ENCODE results near the gene ITGA2. TPM values are rescaled to one million over a fixed set of nuclear protein-coding genes. Genes with fewer than 3 reads are reported as not detected.

Gene ITGA2
- total RNA-seq, 1 donor from 2014 or later, result 1.0 TPM

DNA sequence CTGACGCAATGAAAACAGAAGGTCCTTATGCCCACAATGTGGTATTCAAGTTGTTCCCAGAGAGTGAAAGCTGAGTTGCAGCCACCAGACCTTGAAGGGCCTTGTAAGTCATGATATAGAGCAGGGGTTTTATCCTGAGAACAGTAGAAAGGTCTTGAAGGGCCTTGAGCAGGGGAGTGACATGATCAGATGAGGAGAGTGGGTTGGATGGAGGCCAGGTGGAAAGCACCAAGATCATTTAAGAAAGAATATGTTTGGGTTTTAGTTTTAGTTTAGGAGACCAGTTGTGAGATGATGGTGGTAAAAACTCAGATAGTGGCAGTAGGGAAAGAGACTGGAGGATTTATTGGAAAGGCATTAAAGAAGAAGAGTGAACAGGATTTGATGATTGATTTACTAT, 5.9 kb downstream of the ITGA2 start:
- Mint-ChIP-seq H3K9me3 (ENCODE audit: low read depth) (no peaks in the 10 kb centered on the region), H3K4me1 (ENCODE audit: low read depth) (peaks cover 8% of the 10 kb centered on the region), H3K4me3 (ENCODE audit: unreplicated experiment) (no peak overlapping the region), H3K36me3 (ENCODE audit: low read depth) (no peaks in the 10 kb centered on the region), H3K27me3 (ENCODE audit: low read depth) (peaks cover 10% of the 10 kb centered on the region), H3K27ac (ENCODE audit: unreplicated experiment) (no peak overlapping the region)
- DNase-seq (ENCODE audit: low spot score), result no peak
- TF ChIP-seq, protein P1, sequence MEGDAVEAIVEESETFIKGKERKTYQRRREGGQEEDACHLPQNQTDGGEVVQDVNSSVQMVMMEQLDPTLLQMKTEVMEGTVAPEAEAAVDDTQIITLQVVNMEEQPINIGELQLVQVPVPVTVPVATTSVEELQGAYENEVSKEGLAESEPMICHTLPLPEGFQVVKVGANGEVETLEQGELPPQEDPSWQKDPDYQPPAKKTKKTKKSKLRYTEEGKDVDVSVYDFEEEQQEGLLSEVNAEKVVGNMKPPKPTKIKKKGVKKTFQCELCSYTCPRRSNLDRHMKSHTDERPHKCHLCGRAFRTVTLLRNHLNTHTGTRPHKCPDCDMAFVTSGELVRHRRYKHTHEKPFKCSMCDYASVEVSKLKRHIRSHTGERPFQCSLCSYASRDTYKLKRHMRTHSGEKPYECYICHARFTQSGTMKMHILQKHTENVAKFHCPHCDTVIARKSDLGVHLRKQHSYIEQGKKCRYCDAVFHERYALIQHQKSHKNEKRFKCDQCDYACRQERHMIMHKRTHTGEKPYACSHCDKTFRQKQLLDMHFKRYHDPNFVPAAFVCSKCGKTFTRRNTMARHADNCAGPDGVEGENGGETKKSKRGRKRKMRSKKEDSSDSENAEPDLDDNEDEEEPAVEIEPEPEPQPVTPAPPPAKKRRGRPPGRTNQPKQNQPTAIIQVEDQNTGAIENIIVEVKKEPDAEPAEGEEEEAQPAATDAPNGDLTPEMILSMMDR (IDR thresholded peaks at IDR 0.05), result no peak

DNA sequence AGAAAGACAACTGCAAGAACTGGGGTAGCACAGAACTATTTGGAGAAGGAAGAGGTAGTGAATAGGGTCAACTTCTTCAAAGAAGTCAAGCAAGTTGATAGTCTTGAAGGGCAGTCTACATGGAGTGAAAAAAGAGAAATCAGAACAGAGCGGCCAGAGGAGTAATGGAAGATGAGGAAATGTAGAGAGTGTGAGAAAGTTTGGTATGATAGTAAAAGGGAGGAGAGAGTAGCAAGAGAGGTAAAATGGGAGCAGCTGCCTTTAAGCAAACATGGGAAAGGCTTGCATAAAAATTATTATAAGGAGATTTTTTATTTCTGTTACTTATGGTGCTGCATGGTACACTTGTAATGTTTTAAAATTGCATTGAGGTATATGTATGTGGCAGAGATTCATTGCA, 6.8 kb downstream of the ITGA2 start:
- Mint-ChIP-seq H3K9me3 (ENCODE audit: low read depth) (no peaks in the 10 kb centered on the region), H3K36me3 (ENCODE audit: low read depth) (no peaks in the 10 kb centered on the region), H3K4me1 (ENCODE audit: low read depth) (peaks cover 4% of the 10 kb centered on the region), H3K27ac (ENCODE audit: unreplicated experiment) (no peak overlapping the region), H3K4me3 (ENCODE audit: unreplicated experiment) (no peak overlapping the region), H3K27me3 (ENCODE audit: low read depth) (peaks cover 8% of the 10 kb centered on the region)
- DNase-seq (ENCODE audit: low spot score), result no peak
- TF ChIP-seq, protein P1 (IDR thresholded peaks at IDR 0.05), result no peak

DNA sequence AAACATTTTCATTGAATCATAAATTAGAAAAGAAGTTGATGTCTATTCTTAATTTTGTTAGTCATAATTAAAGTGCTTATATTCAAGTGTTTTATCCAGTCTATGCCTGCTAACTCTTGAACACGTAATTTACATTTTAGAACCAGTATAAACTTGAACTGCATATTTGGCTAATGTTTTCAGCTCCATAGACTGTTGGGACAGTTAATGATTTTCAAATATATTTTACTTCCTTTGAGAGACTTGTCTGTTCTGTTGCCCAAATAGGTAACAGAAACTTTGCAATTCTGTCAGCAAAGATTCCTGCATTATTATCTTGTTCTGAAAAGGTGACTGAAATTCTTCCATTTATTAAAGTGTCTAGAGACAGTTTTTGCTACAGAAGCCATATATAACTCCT, 7.8 kb downstream of the ITGA2 start:
- peaks cover 8% of the 10 kb centered on the region for H3K27me3 Mint-ChIP-seq (ENCODE audit: low read depth)
- H3K4me3 Mint-ChIP-seq (ENCODE audit: unreplicated experiment), result no peak overlapping the region
- TF ChIP-seq, protein P1 (IDR thresholded peaks at IDR 0.05), result no peak
- no peaks in the 10 kb centered on the region for H3K36me3 Mint-ChIP-seq (ENCODE audit: low read depth)
- H3K27ac Mint-ChIP-seq (ENCODE audit: unreplicated experiment), result no peak overlapping the region
- peaks cover 4% of the 10 kb centered on the region for H3K4me1 Mint-ChIP-seq (ENCODE audit: low read depth)
- H3K9me3 Mint-ChIP-seq (ENCODE audit: low read depth), result no peaks in the 10 kb centered on the region
- DNase-seq (ENCODE audit: low spot score), result no peak

DNA sequence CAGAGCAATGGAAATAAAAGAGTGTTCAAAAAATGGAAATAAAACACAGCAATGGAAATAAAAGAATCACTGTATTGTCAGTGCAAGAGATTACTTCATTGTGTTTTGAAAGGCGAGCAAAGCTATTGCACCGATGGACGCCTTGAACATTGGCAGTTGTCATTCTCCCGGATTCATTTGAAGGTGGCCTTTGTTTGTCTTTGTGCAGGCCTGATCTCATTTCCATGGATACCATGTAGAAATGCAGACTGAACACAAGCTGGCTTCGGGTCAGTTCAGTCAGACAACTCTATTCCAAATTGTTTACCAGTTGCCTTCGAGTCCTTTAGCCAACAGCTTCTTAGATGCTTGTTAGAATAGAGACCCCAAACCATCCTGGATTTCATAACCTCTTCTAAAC, 8.3 kb downstream of the ITGA2 start:
- no peak overlapping the region for H3K27ac Mint-ChIP-seq (ENCODE audit: unreplicated experiment)
- no peaks in the 10 kb centered on the region for H3K36me3 Mint-ChIP-seq (ENCODE audit: low read depth)
- DNase-seq (ENCODE audit: low spot score), result no peak
- no peaks in the 10 kb centered on the region for H3K9me3 Mint-ChIP-seq (ENCODE audit: low read depth)
- TF ChIP-seq, protein P1 (IDR thresholded peaks at IDR 0.05), result no peak
- peaks cover 4% of the 10 kb centered on the region for H3K27me3 Mint-ChIP-seq (ENCODE audit: low read depth)
- no peak overlapping the region for H3K4me3 Mint-ChIP-seq (ENCODE audit: unreplicated experiment)
- peaks cover 4% of the 10 kb centered on the region for H3K4me1 Mint-ChIP-seq (ENCODE audit: low read depth)

DNA sequence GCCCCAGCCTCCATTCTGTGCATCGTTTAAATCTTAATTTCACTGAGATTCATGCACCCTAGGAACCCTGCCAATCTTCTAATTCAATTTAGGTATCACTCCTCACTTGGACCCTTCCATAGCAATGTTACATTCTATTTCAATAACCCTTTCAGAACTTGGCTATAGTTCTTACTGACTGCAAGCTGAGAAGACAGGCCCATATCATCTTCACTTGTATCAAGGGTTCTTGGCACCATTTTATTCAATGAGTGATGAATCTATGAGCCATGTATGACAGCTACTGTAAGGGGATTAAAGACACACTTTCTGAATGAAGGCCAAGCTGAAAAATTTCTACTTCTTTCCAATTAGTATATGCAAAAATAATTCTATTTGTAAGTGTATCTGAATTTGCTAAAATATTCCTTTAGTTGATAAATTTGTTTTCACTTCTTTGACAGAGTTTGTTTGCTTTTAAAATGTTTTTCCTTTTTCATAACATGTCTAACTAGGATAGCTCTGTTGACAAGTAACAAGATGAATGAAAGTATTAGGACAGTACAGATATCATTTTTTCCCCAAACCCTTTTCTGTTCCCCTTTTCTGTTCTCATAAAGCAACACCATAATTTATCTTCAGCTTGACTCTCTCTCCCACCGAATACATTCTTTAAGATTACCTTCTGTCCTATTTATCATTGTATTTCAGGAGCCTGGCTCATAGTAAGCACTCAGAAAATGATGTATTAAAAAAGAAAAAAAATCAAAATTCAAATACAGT, 9.6 kb downstream of the ITGA2 start:
- H3K9me3 Mint-ChIP-seq (ENCODE audit: low read depth), result no peaks in the 10 kb centered on the region
- TF ChIP-seq, protein P1 (IDR thresholded peaks at IDR 0.05), result no peak
- H3K4me1 Mint-ChIP-seq (ENCODE audit: low read depth), result peaks cover 4% of the 10 kb centered on the region

More for the DNA sequence above, 9.6 kb downstream of the ITGA2 start:
- Mint-ChIP-seq H3K36me3 (ENCODE audit: low read depth) (no peaks in the 10 kb centered on the region), H3K27ac (ENCODE audit: unreplicated experiment) (no peak overlapping the region), H3K4me3 (ENCODE audit: unreplicated experiment) (no peak overlapping the region), H3K27me3 (ENCODE audit: low read depth) (no peaks in the 10 kb centered on the region)
- DNase-seq (ENCODE audit: low spot score), result no peak
